Right lobe of liver (tissue), 4 donors: ENCODE data around the gene GGT1.

ENCODE experiments used
- CTCF ChIP-seq, 4 donors: fragments of 200-600 bp in 3 of 4; fragments of 450-650 bp in 1 of 4; IDR thresholded peaks; one replicate each; pipeline versions ENCODE4 v1.5.1 to v1.8.0; 2016 to 2022; ENCODE audit warnings: antibody characterized with exemption in 4 of 4, mild to moderate bottlenecking in 2 of 4
- POLR2A ChIP-seq: fragments of 450-650 bp; IDR thresholded peaks from one replicate; pipeline ENCODE4 v1.6.1; 2017; ENCODE audit warnings: antibody characterized with exemption, mild to moderate bottlenecking
- donor health status: DM: no; HTN: no; CAD: no.
- donor health status: DM: no; HTN: no; CAD: no.
- donor health status: DM: no; HTN: yes; CAD: no.

GRCh38 chr22:24592058-24592850, 10.7 kb upstream of the GGT1 start:
- no peak for TF ChIP-seq CTCF (IDR thresholded peaks at IDR 0.05)
- TF ChIP-seq POLR2A, result no peak
